Upper lobe of left lung (tissue), 6 donors: ENCODE results near the gene OSBPL10. TPM values are rescaled to one million over a fixed set of nuclear protein-coding genes. Genes with fewer than 3 reads are reported as not detected.
"Not testable (repeated sequence)": the region's sequence is repeated elsewhere in the genome, so short reads cannot be mapped to it uniquely, and the experiment has no call there.

Source experiments
- ATAC-seq, 2 donors: fragments of 200-7000 bp; cut with Tn5 transposase; one replicate each; pipeline ENCODE4 v1.9.1; 2022; ENCODE audit warnings: mild to moderate bottlenecking in 2 of 2, moderate library complexity in 2 of 2; ENCODE audit not compliant: low FRiP score in 2 of 2
- DNase-seq, 2 donors: peaks; one replicate each; pipeline ENCODE4 v3.0.0-alpha.2; 2019 to 2020
- H3K27ac ChIP-seq, 4 donors: fragments of 200-600 bp; sonication (generic); one replicate each; pipeline ENCODE4 v1.5.1; 2016 to 2019
- H3K27me3 ChIP-seq, 4 donors: fragments of 200-600 bp; sonication (generic); one replicate each; pipeline ENCODE4 v1.5.1; 2017 to 2019
- H3K36me3 ChIP-seq, 4 donors: fragments of 200-600 bp; sonication (generic); one replicate each; pipeline ENCODE4 v1.5.1; 2016 to 2019
- H3K4me1 ChIP-seq, 4 donors: fragments of 200-600 bp; sonication (generic); one replicate each; pipeline ENCODE4 v1.5.1; 2018 to 2019
- H3K4me3 ChIP-seq, 4 donors: fragments of 200-600 bp; sonication (generic); one replicate each; pipeline ENCODE4 v1.5.1; 2017 to 2019; ENCODE audit warnings: mild to moderate bottlenecking in 2 of 4, moderate library complexity in 1 of 4
- H3K9me3 ChIP-seq, 4 donors: fragments of 200-600 bp; sonication (generic); one replicate each; pipeline ENCODE4 v1.5.1; 2018 to 2019
- EP300 ChIP-seq, 4 donors: sonication (generic); formaldehyde crosslinking; IDR thresholded peaks; one replicate each; pipeline ENCODE4 v1.5.1; 2017; ENCODE audit warnings: antibody characterized with exemption in 4 of 4, control low read depth in 2 of 4
- POLR2A ChIP-seq, 4 donors: fragments of 450-650 bp; IDR thresholded peaks; one replicate each; pipeline ENCODE4 v1.5.1; 2016 to 2017; ENCODE audit warnings: antibody characterized with exemption in 4 of 4, mild to moderate bottlenecking in 2 of 4
- POLR2AphosphoS5 ChIP-seq, 2 donors: sonication (generic); formaldehyde crosslinking; IDR thresholded peaks; one replicate each; pipeline ENCODE4 v1.5.1; 2017; ENCODE audit warnings: antibody characterized with exemption in 2 of 2
- WGBS, 2 donors: methylation state at CpG; one replicate each; pipeline ENCODE4 v1.1.5; 2017 to 2018; 5-methylcytosine and 5-hydroxymethylcytosine counted together
- total RNA-seq, 6 donors: library from RNA; depleted of rRNA in 4 of 6; stranded (reverse); fragments of >200 nt in 4 of 6; gene quantifications; one replicate each; pipeline versions ENCODE4 v1.1.0 to v1.2.1, GENCODE V29; 2016 to 2021
- TF ChIP-seq, protein P1 (sequence below), 6 experiments: fragments of 450-650 bp in 4 of 6; fragments of 200-600 bp in 2 of 6; sonication (generic) in 2 of 6; IDR thresholded peaks; one replicate each; pipeline ENCODE4 v1.5.1; 2016 to 2019; ENCODE audit warnings: antibody characterized with exemption in 6 of 6
- donor health status: DM: no; HTN: no; CAD: no; lungs with moderate emphysema.
- donor health status: DM: no; HTN: yes; CAD: no; lungs with severe emphysema.

Gene OSBPL10
- total RNA-seq, 6 donors from 2014 or later: 13.6 to 73.9 (median 24.4) TPM

GRCh38 chr3:31692751-31693150 is 288.3 kb downstream of the OSBPL10 start:
- ATAC-seq (no peak), DNase-seq (no peak)
- peaks cover 6 to 9% (median 8%) of the 10 kb centered on the region in 4 donors for H3K4me1 ChIP-seq
- H3K9me3 ChIP-seq: no peaks in the 10 kb centered on the region
- WGBS, 2 donors: 76 to 83% methylated on average over 5 of the region's 5 CpGs
- H3K36me3 ChIP-seq: no peaks in the 10 kb centered on the region
- TF ChIP-seq EP300 (IDR thresholded peaks at IDR 0.05) (no peak), POLR2AphosphoS5 (IDR thresholded peaks at IDR 0.05) (no peak), POLR2A (IDR thresholded peaks at IDR 0.05) (no peak)
- TF ChIP-seq, protein P1, sequence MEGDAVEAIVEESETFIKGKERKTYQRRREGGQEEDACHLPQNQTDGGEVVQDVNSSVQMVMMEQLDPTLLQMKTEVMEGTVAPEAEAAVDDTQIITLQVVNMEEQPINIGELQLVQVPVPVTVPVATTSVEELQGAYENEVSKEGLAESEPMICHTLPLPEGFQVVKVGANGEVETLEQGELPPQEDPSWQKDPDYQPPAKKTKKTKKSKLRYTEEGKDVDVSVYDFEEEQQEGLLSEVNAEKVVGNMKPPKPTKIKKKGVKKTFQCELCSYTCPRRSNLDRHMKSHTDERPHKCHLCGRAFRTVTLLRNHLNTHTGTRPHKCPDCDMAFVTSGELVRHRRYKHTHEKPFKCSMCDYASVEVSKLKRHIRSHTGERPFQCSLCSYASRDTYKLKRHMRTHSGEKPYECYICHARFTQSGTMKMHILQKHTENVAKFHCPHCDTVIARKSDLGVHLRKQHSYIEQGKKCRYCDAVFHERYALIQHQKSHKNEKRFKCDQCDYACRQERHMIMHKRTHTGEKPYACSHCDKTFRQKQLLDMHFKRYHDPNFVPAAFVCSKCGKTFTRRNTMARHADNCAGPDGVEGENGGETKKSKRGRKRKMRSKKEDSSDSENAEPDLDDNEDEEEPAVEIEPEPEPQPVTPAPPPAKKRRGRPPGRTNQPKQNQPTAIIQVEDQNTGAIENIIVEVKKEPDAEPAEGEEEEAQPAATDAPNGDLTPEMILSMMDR (IDR thresholded peaks at IDR 0.05): no peak
- H3K27ac ChIP-seq: no peak overlapping the region
- H3K4me3 ChIP-seq: no peak overlapping the region
- no peaks in the 10 kb centered on the region for H3K27me3 ChIP-seq

DNA sequence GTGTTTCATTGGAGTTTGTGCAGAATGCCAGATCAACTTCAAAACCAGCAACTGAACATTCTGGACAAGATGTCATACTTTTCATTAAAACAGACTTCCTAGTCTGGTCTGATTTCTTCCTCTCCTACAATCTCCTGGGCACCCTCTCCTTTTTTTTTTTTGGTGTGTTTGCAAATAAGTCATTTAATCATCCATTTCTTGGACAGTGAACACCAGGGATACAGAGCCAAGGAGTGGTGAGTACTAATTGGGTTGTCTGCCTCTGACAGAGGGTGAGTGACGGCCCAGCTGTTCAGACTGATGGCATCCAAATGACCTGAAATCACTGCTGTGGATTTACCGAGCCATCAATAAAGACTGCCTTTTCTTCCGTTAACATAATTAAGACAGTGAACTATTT is 290.3 kb downstream of the OSBPL10 start:
- Histone ChIP-seq H3K9me3 (no peaks in the 10 kb centered on the region), H3K27me3 (no peaks in the 10 kb centered on the region), H3K27ac (no peak overlapping the region), H3K4me1 (peaks cover 6 to 9% (median 8%) of the 10 kb centered on the region in 4 donors), H3K4me3 (no peak overlapping the region), H3K36me3 (no peaks in the 10 kb centered on the region)
- TF ChIP-seq POLR2AphosphoS5 (IDR thresholded peaks at IDR 0.05) (no peak), POLR2A (IDR thresholded peaks at IDR 0.05) (no peak), EP300 (IDR thresholded peaks at IDR 0.05) (no peak)
- TF ChIP-seq, protein P1 (IDR thresholded peaks at IDR 0.05): no peak
- WGBS, 2 donors: 70 to 80% methylated on average over 3 of the region's 3 CpGs
- ATAC-seq (no peak), DNase-seq (no peak)

GRCh38 chr3:31689523-31689922 is 291.5 kb downstream of the OSBPL10 start:
- not testable (repeated sequence) for ATAC-seq, H3K27ac ChIP-seq, H3K36me3 ChIP-seq, DNase-seq, H3K4me1 ChIP-seq, H3K4me3 ChIP-seq, H3K9me3 ChIP-seq, H3K27me3 ChIP-seq
- 92 to 95% methylated on average over 4 of the region's 4 CpGs for WGBS, 2 donors

DNA sequence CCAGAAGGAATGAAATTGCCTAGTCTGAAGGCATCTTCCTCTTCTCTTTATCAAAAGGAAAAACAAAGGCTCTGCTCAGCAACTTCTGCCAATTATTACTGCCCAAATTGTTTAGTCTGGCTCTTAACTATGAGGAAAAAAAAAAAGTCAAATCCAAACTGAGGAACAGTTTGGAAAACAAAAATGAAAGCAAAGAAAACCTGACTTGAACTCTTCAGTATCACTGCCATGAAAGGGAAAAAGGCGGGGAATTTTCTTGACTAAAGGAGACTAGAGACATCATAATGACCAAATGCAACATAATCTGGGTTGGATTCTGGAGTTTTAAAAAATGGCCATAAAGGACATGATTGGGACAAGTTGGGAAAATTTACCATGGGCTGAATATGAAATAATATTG is 292.1 kb downstream of the OSBPL10 start:
- H3K27me3 ChIP-seq: no peaks in the 10 kb centered on the region
- no peaks in the 10 kb centered on the region for H3K9me3 ChIP-seq
- H3K4me1 ChIP-seq: peaks cover 6 to 9% (median 8%) of the 10 kb centered on the region in 4 donors
- H3K36me3 ChIP-seq: no peaks in the 10 kb centered on the region
- H3K27ac ChIP-seq: peak overlapping the region in 1 of 4 donors; percentile 40
- H3K4me3 ChIP-seq: no peak overlapping the region
- WGBS, 2 donors: 53% methylated on average over 1 of the region's 1 CpG
- ATAC-seq (no peak), DNase-seq (no peak)
- TF ChIP-seq EP300 (IDR thresholded peaks at IDR 0.05) (no peak), POLR2AphosphoS5 (IDR thresholded peaks at IDR 0.05) (no peak), POLR2A (IDR thresholded peaks at IDR 0.05) (no peak)
- TF ChIP-seq, protein P1 (IDR thresholded peaks at IDR 0.05): no peak

DNA sequence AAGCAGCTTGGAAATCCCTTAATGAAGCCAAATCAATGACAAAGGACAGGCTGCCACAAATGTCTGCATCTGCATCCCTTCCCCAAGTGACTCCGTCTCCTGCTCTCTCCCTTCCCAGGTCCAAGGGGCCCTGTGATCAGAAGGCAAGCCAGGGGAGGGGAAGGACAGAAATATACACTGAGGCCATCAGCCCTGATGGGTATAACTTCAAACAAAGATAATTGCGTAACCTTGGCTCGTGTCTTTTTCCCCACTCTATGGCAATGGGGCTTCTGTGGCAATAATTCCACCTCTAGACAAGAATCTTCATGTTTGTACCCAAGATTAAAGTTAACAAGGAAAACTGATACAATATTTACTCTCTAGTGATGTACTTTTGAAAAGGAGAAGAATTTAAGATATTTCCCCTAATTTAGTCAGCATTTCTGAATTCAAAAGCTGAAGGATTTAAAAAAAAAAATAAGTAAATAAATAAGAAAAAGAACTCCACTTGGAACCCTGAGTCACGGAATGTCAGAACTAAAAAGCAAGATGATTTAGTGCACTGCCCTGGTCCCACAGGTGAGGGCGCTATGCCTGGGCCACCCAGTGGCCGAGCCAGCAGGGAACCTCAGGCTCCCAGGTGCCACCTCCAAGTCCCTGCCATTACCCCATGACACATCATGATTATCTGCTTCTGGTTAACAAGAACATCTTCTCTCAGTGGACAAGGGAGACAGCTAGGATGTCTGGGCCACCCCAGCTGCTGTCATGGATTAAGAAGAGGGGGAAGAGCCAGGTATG is 293.9 kb downstream of the OSBPL10 start:
- Histone ChIP-seq H3K27ac (no peak overlapping the region), H3K4me1 (peaks cover 6 to 9% (median 8%) of the 10 kb centered on the region in 4 donors), H3K4me3 (no peak overlapping the region), H3K36me3 (peaks cover 0 to 10% (median 2%) of the 10 kb centered on the region in 4 donors), H3K9me3 (no peaks in the 10 kb centered on the region), H3K27me3 (no peaks in the 10 kb centered on the region)
- ATAC-seq (no peak), DNase-seq (no peak)
- WGBS, 2 donors: 85 to 87% methylated on average over 6 of the region's 6 CpGs
- TF ChIP-seq, protein P1 (IDR thresholded peaks at IDR 0.05): no peak
- no peak for TF ChIP-seq EP300 (IDR thresholded peaks at IDR 0.05)
- no peak for TF ChIP-seq POLR2AphosphoS5 (IDR thresholded peaks at IDR 0.05)
- no peak for TF ChIP-seq POLR2A (IDR thresholded peaks at IDR 0.05)
